Stomach (tissue), 4 donors: ENCODE results near the gene RPTOR.

Source experiments
- EP300 ChIP-seq: sonication (generic); formaldehyde crosslinking; IDR thresholded peaks from one replicate; pipeline ENCODE4 v1.6.1; 2017; ENCODE audit warnings: antibody characterized with exemption
- POLR2A ChIP-seq, 4 donors: fragments of 450-650 bp; IDR thresholded peaks; one replicate each; pipeline ENCODE4 v1.6.1; 2016; ENCODE audit warnings: antibody characterized with exemption in 4 of 4, control low read depth in 2 of 4, mild to moderate bottlenecking in 1 of 4, moderate library complexity in 1 of 4
- POLR2AphosphoS5 ChIP-seq, 3 donors: sonication (generic); formaldehyde crosslinking; IDR thresholded peaks; one replicate each; pipeline ENCODE4 v1.6.1; 2016; ENCODE audit warnings: antibody characterized with exemption in 3 of 3
- TF ChIP-seq, protein P1 (sequence below), 7 experiments: fragments of 450-650 bp in 4 of 7; fragments of 200-600 bp in 3 of 7; sonication (generic) in 3 of 7; IDR thresholded peaks; one replicate each; pipeline ENCODE4 v1.5.1; 2016 to 2019; ENCODE audit warnings: antibody characterized with exemption in 7 of 7, control low read depth in 2 of 7, mild to moderate bottlenecking in 1 of 7

DNA sequence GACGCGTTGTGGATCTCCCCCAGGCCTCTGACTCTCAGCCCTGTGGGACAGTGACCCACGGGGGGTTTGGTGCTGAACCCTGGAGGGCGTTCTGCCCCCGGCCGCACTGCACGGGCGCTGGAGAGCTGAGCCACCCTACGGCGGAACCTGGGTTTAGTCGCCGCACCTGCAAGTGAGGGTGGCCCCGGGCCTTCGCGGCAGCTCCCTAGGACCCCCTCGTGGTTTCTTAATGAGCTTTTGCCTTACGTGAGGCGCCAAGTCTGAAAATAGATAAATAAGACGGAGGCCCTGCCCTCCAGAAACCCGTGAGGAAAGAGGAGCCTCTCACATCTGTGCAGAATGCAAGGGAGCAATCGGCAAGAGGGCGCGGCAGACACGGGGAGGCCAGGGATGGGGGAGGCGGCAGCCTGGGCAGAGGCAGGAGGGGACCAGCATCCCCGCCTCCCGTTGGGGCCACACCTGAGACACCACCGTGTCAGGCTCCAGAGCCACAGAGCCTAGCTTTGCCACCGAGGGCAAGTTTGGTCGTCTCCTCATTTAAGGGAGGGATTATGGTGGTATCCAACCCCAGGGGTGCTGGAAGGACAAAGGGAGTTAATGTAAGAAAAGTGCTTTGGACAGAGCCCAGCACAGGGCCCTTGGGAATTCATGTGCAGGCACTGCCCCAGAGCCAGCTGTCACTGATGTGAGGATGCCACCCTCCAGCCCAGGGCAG lies 293.8 kb downstream of the RPTOR start:
- TF ChIP-seq, protein P1, sequence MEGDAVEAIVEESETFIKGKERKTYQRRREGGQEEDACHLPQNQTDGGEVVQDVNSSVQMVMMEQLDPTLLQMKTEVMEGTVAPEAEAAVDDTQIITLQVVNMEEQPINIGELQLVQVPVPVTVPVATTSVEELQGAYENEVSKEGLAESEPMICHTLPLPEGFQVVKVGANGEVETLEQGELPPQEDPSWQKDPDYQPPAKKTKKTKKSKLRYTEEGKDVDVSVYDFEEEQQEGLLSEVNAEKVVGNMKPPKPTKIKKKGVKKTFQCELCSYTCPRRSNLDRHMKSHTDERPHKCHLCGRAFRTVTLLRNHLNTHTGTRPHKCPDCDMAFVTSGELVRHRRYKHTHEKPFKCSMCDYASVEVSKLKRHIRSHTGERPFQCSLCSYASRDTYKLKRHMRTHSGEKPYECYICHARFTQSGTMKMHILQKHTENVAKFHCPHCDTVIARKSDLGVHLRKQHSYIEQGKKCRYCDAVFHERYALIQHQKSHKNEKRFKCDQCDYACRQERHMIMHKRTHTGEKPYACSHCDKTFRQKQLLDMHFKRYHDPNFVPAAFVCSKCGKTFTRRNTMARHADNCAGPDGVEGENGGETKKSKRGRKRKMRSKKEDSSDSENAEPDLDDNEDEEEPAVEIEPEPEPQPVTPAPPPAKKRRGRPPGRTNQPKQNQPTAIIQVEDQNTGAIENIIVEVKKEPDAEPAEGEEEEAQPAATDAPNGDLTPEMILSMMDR (IDR thresholded peaks at IDR 0.05): no peak
- TF ChIP-seq POLR2A (IDR thresholded peaks at IDR 0.05): no peak
- no peak for TF ChIP-seq POLR2AphosphoS5 (IDR thresholded peaks at IDR 0.05)
- no peak for TF ChIP-seq EP300
